Measurements from ENCODE around the gene RAB11A. TPM values are rescaled to one million over a fixed set of nuclear protein-coding genes. Genes with fewer than 3 reads are reported as not detected.

Gene RAB11A
- total RNA-seq, 2 donors from 2014 or later: 122 to 183 TPM

DNA sequence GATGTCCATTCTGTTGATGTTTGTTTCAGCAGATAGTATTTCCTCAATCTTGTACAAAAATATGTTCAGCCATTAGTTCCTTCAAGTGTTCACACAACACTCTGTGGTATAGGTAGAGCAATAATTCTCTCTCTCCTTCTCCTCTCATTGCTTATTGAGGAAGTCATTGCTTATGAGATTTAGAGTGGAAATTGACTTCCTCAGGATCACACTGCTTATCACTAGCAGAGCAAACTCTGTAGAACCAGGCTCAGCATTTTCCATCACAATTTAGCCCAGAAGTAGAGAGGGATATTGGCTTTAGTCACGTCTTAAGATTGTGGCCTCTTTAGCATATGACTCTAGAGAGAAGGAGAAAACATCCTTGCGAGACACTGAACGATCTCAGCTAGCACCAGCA lies 31.2 kb downstream of the RAB11A start:
- TF ChIP-seq, protein P1, sequence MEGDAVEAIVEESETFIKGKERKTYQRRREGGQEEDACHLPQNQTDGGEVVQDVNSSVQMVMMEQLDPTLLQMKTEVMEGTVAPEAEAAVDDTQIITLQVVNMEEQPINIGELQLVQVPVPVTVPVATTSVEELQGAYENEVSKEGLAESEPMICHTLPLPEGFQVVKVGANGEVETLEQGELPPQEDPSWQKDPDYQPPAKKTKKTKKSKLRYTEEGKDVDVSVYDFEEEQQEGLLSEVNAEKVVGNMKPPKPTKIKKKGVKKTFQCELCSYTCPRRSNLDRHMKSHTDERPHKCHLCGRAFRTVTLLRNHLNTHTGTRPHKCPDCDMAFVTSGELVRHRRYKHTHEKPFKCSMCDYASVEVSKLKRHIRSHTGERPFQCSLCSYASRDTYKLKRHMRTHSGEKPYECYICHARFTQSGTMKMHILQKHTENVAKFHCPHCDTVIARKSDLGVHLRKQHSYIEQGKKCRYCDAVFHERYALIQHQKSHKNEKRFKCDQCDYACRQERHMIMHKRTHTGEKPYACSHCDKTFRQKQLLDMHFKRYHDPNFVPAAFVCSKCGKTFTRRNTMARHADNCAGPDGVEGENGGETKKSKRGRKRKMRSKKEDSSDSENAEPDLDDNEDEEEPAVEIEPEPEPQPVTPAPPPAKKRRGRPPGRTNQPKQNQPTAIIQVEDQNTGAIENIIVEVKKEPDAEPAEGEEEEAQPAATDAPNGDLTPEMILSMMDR (IDR thresholded peaks at IDR 0.05): no peak
- Histone ChIP-seq H3K4me1 (peaks cover 0 to 20% of the 10 kb centered on the region in 2 donors), H3K36me3 (peaks cover 35% of the 10 kb centered on the region), H3K27ac (no peak overlapping the region), H3K4me3 (no peak overlapping the region), H3K9me3 (no peaks in the 10 kb centered on the region), H3K27me3 (no peaks in the 10 kb centered on the region)
- DNase-seq (ENCODE audit: low spot score): no peak

- no peak overlapping the region for H3K27ac ChIP-seq
- H3K27me3 ChIP-seq: no peaks in the 10 kb centered on the region
- no peak overlapping the region for H3K4me3 ChIP-seq
- peaks cover 35% of the 10 kb centered on the region for H3K36me3 ChIP-seq
- no peak for DNase-seq (ENCODE audit: low spot score)
- no peaks in the 10 kb centered on the region for H3K9me3 ChIP-seq
- TF ChIP-seq, protein P1 (IDR thresholded peaks at IDR 0.05): no peak
- H3K4me1 ChIP-seq: peaks cover 0 to 20% of the 10 kb centered on the region in 2 donors
These were observed 32.0 kb downstream of the RAB11A start for GRCh38 chr15:65901336-65901735.

GRCh38 chr15:65901836-65902235 lies 32.5 kb downstream of the RAB11A start:
- Histone ChIP-seq H3K27me3 (no peaks in the 10 kb centered on the region), H3K4me3 (no peak overlapping the region), H3K4me1 (peaks cover 0 to 20% of the 10 kb centered on the region in 2 donors), H3K9me3 (no peaks in the 10 kb centered on the region), H3K27ac (no peak overlapping the region), H3K36me3 (peaks cover 35% of the 10 kb centered on the region)
- TF ChIP-seq, protein P1 (IDR thresholded peaks at IDR 0.05): no peak
- DNase-seq (ENCODE audit: low spot score): no peak

DNA sequence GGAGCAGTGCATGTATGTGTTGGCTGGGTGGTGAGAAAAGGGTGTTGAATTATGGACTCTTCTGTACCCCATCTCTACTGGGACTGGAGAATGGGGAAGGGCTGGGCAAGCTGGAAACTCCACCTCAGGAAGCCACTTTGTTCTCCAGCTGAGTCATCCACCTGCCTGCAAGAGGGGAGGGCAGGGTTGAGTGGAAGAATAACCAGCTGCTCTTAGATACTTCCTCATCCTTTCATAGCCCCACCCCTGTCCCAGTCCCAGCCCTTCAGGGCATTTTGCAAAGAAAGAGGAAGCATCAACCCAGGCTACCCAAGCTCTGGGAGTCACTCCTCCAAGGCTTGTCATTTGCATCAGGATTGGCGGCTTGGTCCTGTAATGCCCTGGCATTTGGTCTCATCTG lies 33.1 kb downstream of the RAB11A start:
- Histone ChIP-seq H3K27me3 (no peaks in the 10 kb centered on the region), H3K4me1 (peaks cover 0 to 20% of the 10 kb centered on the region in 2 donors), H3K36me3 (peaks cover 40% of the 10 kb centered on the region), H3K9me3 (no peaks in the 10 kb centered on the region), H3K4me3 (no peak overlapping the region), H3K27ac (no peak overlapping the region)
- peak; percentile 64 for DNase-seq (ENCODE audit: low spot score)
- TF ChIP-seq, protein P1 (IDR thresholded peaks at IDR 0.05): no peak

GRCh38 chr15:65903296-65904073 lies 34.2 kb downstream of the RAB11A start:
- Histone ChIP-seq H3K27me3 (no peaks in the 10 kb centered on the region), H3K36me3 (peaks cover 42% of the 10 kb centered on the region), H3K27ac (no peak overlapping the region), H3K4me1 (peaks cover 0 to 20% of the 10 kb centered on the region in 2 donors), H3K9me3 (no peaks in the 10 kb centered on the region), H3K4me3 (no peak overlapping the region)
- TF ChIP-seq, protein P1 (IDR thresholded peaks at IDR 0.05): no peak
- DNase-seq (ENCODE audit: low spot score): no peak

Measured in right atrium auricular region (tissue), 2 donors.